ENCODE data around the gene TNS3. TPM values are rescaled to one million over a fixed set of nuclear protein-coding genes. Genes with fewer than 3 reads are reported as not detected.

The TNS3 gene
- total and polyA plus RNA-seq, 4 experiments from 2014 or later = 0.11 to 3.2 (median 1.3) TPM; not detected in 1

DNA sequence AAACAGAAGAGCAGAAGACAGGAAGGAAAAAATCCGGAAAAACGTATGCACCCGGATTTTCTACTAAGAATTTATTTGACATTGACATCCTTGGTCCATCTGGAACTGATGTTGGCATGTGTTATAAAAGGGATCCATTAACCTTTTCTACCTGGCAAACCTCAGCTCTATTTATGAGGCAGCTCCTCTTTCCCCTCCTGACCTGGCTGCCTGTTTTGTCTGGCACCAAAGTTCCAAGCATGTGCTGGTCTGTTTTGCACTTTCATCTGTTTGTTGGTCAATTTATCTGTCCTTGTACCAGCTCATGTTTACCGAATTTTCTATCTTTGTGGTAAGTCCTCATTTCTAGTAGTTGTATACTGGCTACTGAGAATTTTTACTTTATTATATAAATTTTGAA, 258.0 kb downstream of the TNS3 start:
- H3K4me1 ChIP-seq (ENCODE audit: insufficient read depth, low read length) = no peaks in the 10 kb centered on the region
- H3K27me3 Mint-ChIP-seq = no peaks in the 10 kb centered on the region
- DNase-seq = no peak
- no peaks in the 10 kb centered on the region for H3K4me1 Mint-ChIP-seq
- no peaks in the 10 kb centered on the region for H3K36me3 Mint-ChIP-seq
- H3K36me3 ChIP-seq (ENCODE audit: insufficient read depth, low read length) = no peaks in the 10 kb centered on the region
- H3K4me3 ChIP-seq (ENCODE audit: low read length in 2 of 2) = no peak overlapping the region
- no peaks in the 10 kb centered on the region for H3K27me3 ChIP-seq (ENCODE audit: insufficient read depth, low read length)
- H3K9me3 ChIP-seq (ENCODE audit: control insufficient read depth in 1 of 2, low read length in 2 of 2) = no peaks in the 10 kb centered on the region
- CTCF ChIA-PET (ENCODE audit: partially characterized antibody) = no interaction called here
- no peak overlapping the region for H3K27ac ChIP-seq (ENCODE audit: low read depth, low read length)
- H3K4me3 Mint-ChIP-seq = no peak overlapping the region
- POLR2A ChIA-PET (ENCODE audit: partially characterized antibody) = no interaction called here
- no peak overlapping the region for H3K27ac Mint-ChIP-seq
- intact Hi-C loops (cut with micrococcal nuclease) = no loop called here
- peaks cover 0 to 11% (median 0%) of the 10 kb centered on the region in 8 donors for H3K9me3 Mint-ChIP-seq

- Mint-ChIP-seq H3K36me3 (no peaks in the 10 kb centered on the region), H3K27ac (no peak overlapping the region), H3K27me3 (no peaks in the 10 kb centered on the region), H3K4me1 (no peaks in the 10 kb centered on the region), H3K4me3 (no peak overlapping the region), H3K9me3 (peaks cover 0 to 8% (median 4%) of the 10 kb centered on the region in 8 donors)
- no peak for DNase-seq
- Histone ChIP-seq H3K36me3 (ENCODE audit: insufficient read depth, low read length) (no peaks in the 10 kb centered on the region), H3K4me1 (ENCODE audit: insufficient read depth, low read length) (no peaks in the 10 kb centered on the region), H3K27me3 (ENCODE audit: insufficient read depth, low read length) (no peaks in the 10 kb centered on the region), H3K4me3 (ENCODE audit: low read length in 2 of 2) (no peak overlapping the region), H3K27ac (ENCODE audit: low read depth, low read length) (no peak overlapping the region), H3K9me3 (ENCODE audit: control insufficient read depth in 1 of 2, low read length in 2 of 2) (no peaks in the 10 kb centered on the region)
- ChIA-PET CTCF (ENCODE audit: partially characterized antibody) (no interaction called here), POLR2A (ENCODE audit: partially characterized antibody) (no interaction called here)
- intact Hi-C loops (cut with micrococcal nuclease) = no loop called here
Observed at GRCh38 chr7:47322731-47323130, 259.2 kb downstream of the TNS3 start.

DNA sequence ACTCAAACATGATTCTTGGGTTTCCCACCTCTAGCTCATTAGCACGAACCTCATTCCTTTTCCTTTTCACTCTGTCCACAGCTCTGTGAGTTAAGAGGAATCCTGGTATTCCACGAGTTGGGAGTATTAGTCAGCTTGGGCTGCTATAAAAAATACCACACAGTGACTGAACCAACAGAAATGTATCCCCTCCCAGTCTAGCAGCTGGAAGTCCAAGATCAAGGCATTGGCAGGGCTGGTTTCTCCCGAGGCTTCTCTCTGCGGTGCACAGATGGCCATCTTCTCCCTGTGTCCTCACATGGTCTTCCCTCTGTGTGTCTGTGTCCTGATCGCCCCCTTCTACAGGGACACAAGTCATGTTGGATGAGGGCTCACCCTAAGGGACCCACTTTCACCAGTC, 261.6 kb downstream of the TNS3 start:
- POLR2A ChIA-PET (ENCODE audit: partially characterized antibody) = no interaction called here
- H3K27me3 Mint-ChIP-seq = peaks cover 2% of the 10 kb centered on the region in 2 donors
- H3K9me3 Mint-ChIP-seq = peaks cover 0 to 8% (median 4%) of the 10 kb centered on the region in 8 donors
- intact Hi-C loops (cut with micrococcal nuclease) = no loop called here
- H3K27ac Mint-ChIP-seq = no peak overlapping the region
- H3K27ac ChIP-seq (ENCODE audit: low read depth, low read length) = no peak overlapping the region
- no peak overlapping the region for H3K4me3 Mint-ChIP-seq
- no peaks in the 10 kb centered on the region for H3K9me3 ChIP-seq (ENCODE audit: control insufficient read depth in 1 of 2, low read length in 2 of 2)
- no peaks in the 10 kb centered on the region for H3K27me3 ChIP-seq (ENCODE audit: insufficient read depth, low read length)
- no peaks in the 10 kb centered on the region for H3K36me3 ChIP-seq (ENCODE audit: insufficient read depth, low read length)
- no peaks in the 10 kb centered on the region for H3K4me1 Mint-ChIP-seq
- CTCF ChIA-PET (ENCODE audit: partially characterized antibody) = no interaction called here
- no peaks in the 10 kb centered on the region for H3K4me1 ChIP-seq (ENCODE audit: insufficient read depth, low read length)
- no peaks in the 10 kb centered on the region for H3K36me3 Mint-ChIP-seq
- no peak overlapping the region for H3K4me3 ChIP-seq (ENCODE audit: low read length in 2 of 2)
- no peak for DNase-seq

DNA sequence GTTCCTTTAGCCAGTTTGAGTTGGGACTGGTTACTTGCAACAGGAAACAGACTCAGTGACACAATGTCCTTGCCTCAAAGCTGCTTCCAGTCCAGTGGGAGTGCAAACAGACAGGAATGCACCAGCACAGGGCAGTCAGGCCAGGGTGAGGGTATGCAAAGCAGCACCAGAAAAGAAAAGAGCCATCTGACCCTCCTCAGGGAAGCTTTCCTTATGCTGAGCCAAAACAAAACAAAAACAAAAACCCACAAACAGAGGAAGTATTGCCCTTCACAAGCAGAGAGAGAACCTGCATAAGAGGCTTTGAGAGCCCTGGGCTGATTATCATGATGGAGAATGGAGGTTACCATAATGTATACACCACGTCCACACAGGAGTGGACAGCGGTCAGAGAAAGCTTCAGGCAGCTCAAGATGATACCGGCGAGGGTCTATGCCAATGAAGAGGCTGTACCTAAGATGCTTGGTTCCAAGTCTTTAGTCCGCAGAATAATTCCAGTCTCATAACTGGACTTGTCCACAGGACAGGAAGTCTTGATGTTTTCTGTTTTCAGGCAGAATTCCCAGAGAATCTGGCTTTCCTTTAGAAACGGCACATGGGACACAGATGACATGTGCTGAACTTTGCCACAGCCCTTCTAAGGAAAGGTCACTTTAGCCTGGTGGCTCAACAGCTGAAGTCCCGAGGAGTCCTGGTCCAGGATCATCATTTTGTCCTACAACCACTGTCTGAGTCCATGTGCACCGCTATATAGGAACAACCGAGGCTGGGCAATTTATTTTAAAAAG, 263.3 kb downstream of the TNS3 start:
- Histone ChIP-seq H3K27me3 (ENCODE audit: insufficient read depth, low read length) (no peaks in the 10 kb centered on the region), H3K4me3 (ENCODE audit: low read length in 2 of 2) (no peak overlapping the region), H3K36me3 (ENCODE audit: insufficient read depth, low read length) (no peaks in the 10 kb centered on the region), H3K9me3 (ENCODE audit: control insufficient read depth in 1 of 2, low read length in 2 of 2) (no peaks in the 10 kb centered on the region), H3K4me1 (ENCODE audit: insufficient read depth, low read length) (no peaks in the 10 kb centered on the region), H3K27ac (ENCODE audit: low read depth, low read length) (no peak overlapping the region)
- H3K27ac Mint-ChIP-seq = no peak overlapping the region
- H3K9me3 Mint-ChIP-seq = peaks cover 0 to 8% (median 4%) of the 10 kb centered on the region in 8 donors
- ChIA-PET CTCF (ENCODE audit: partially characterized antibody) (no interaction called here), POLR2A (ENCODE audit: partially characterized antibody) (no interaction called here)
- intact Hi-C loops (cut with micrococcal nuclease) = no loop called here
- no peaks in the 10 kb centered on the region for H3K4me1 Mint-ChIP-seq
- no peak for DNase-seq
- no peak overlapping the region for H3K4me3 Mint-ChIP-seq
- no peaks in the 10 kb centered on the region for H3K36me3 Mint-ChIP-seq
- peaks cover 3% of the 10 kb centered on the region in 2 donors for H3K27me3 Mint-ChIP-seq

GRCh38 chr7:47317487-47317886, 264.4 kb downstream of the TNS3 start:
- no peak overlapping the region for H3K27ac Mint-ChIP-seq
- no peaks in the 10 kb centered on the region for H3K36me3 Mint-ChIP-seq
- Histone ChIP-seq H3K4me3 (ENCODE audit: low read length in 2 of 2) (no peak overlapping the region), H3K27me3 (ENCODE audit: insufficient read depth, low read length) (no peaks in the 10 kb centered on the region), H3K9me3 (ENCODE audit: control insufficient read depth in 1 of 2, low read length in 2 of 2) (no peaks in the 10 kb centered on the region), H3K4me1 (ENCODE audit: insufficient read depth, low read length) (no peaks in the 10 kb centered on the region), H3K27ac (ENCODE audit: low read depth, low read length) (no peak overlapping the region), H3K36me3 (ENCODE audit: insufficient read depth, low read length) (no peaks in the 10 kb centered on the region)
- intact Hi-C loops (cut with micrococcal nuclease) = no loop called here
- ChIA-PET POLR2A (ENCODE audit: partially characterized antibody) (no interaction called here), CTCF (ENCODE audit: partially characterized antibody) (no interaction called here)
- DNase-seq = no peak
- peaks cover 3% of the 10 kb centered on the region in 2 donors for H3K27me3 Mint-ChIP-seq
- peaks cover 0 to 8% (median 4%) of the 10 kb centered on the region in 8 donors for H3K9me3 Mint-ChIP-seq
- no peak overlapping the region for H3K4me3 Mint-ChIP-seq
- H3K4me1 Mint-ChIP-seq = no peaks in the 10 kb centered on the region

DNA sequence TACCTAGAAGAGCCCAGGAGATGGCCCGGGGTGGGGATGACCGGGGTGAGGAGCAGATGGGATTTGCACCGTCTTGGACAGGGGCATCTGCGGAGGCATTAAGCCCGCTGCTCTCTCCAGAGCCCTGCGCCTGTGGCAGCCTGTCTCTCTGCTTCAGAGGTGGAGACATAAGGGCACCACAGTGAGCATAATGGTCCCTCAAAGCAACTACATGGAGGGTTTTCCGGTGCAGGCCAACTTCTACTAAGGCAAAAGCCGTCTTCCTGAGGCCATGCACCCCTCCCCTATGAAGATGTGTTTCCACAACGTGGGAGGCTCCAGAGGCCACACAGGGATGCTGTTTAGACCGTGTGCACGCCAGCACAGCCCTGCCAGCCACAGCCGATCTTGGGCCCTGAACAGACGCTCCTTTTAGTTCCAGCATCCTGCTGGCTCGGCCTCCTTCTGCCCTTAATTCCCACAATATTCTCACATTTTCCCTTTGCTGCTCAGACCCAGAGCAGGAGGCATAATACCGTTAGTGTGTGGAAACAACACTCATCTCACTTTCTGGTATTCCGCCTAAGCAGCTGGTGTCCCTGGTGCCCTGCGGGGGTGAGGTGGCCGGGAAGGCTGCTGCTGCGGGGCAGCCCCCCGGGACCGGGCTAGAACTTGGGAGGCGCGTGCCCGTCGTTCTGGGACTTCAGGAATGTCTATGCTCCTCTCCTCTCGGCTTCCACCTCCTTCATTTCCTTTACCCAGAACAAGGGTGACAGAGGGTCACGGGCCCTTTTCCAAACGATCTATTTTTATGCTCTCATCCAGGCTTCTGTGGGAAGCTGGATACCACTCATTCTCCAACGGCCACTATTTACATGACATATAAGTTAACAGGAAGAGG, 266.9 kb downstream of the TNS3 start:
- Mint-ChIP-seq H3K36me3 (no peaks in the 10 kb centered on the region), H3K4me1 (no peaks in the 10 kb centered on the region), H3K4me3 (no peak overlapping the region), H3K9me3 (peaks cover 0 to 10% (median 4%) of the 10 kb centered on the region in 8 donors), H3K27me3 (peaks cover 3% of the 10 kb centered on the region in 2 donors), H3K27ac (peak overlapping the region in 1 of 7 donors; percentile 10)
- H3K4me3 ChIP-seq (ENCODE audit: low read length in 2 of 2) = no peak overlapping the region
- no peaks in the 10 kb centered on the region for H3K4me1 ChIP-seq (ENCODE audit: insufficient read depth, low read length)
- POLR2A ChIA-PET (ENCODE audit: partially characterized antibody) = no interaction called here
- no peak overlapping the region for H3K27ac ChIP-seq (ENCODE audit: low read depth, low read length)
- DNase-seq = no peak
- H3K27me3 ChIP-seq (ENCODE audit: insufficient read depth, low read length) = no peaks in the 10 kb centered on the region
- H3K9me3 ChIP-seq (ENCODE audit: control insufficient read depth in 1 of 2, low read length in 2 of 2) = no peaks in the 10 kb centered on the region
- CTCF ChIA-PET (ENCODE audit: partially characterized antibody) = no interaction called here
- intact Hi-C loops (cut with micrococcal nuclease) = no loop called here
- H3K36me3 ChIP-seq (ENCODE audit: insufficient read depth, low read length) = no peaks in the 10 kb centered on the region

DNA sequence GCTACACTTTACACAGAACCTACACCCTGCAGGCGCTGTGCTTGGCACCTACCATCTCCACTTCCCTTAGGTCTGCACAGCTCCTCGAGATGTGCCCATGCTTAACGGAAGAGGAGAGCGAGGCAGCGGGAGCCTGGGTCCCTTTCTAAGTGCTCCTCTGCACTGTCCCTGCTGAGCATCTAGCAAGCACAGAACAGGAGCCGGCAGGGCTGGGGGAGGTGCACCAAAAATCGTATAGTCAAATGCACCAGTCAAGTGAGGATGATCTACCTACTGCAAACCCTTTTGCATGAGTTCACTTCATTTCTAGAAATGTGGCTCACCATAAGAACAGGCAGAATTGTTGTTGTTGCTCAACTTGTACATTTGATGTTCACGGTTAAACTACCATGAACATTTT, 267.7 kb downstream of the TNS3 start:
- intact Hi-C loops (cut with micrococcal nuclease) = no loop called here
- ChIA-PET POLR2A (ENCODE audit: partially characterized antibody) (no interaction called here), CTCF (ENCODE audit: partially characterized antibody) (no interaction called here)
- DNase-seq = no peak
- Mint-ChIP-seq H3K9me3 (peaks cover 2 to 10% (median 6%) of the 10 kb centered on the region in 8 donors), H3K36me3 (no peaks in the 10 kb centered on the region), H3K27me3 (peaks cover 3% of the 10 kb centered on the region in 2 donors), H3K27ac (no peak overlapping the region), H3K4me3 (no peak overlapping the region), H3K4me1 (no peaks in the 10 kb centered on the region)
- Histone ChIP-seq H3K4me3 (ENCODE audit: low read length in 2 of 2) (no peak overlapping the region), H3K36me3 (ENCODE audit: insufficient read depth, low read length) (no peaks in the 10 kb centered on the region), H3K9me3 (ENCODE audit: control insufficient read depth in 1 of 2, low read length in 2 of 2) (no peaks in the 10 kb centered on the region), H3K27me3 (ENCODE audit: insufficient read depth, low read length) (no peaks in the 10 kb centered on the region), H3K4me1 (ENCODE audit: insufficient read depth, low read length) (no peaks in the 10 kb centered on the region), H3K27ac (ENCODE audit: low read depth, low read length) (no peak overlapping the region)

Data from CD4-positive, alpha-beta memory T cell (primary cell).